HG03520 (cell line): ENCODE measurements around the gene SOWAHB.

ENCODE experiments used
- ATAC-seq: cut with Tn5 transposase; IDR thresholded peaks from one replicate; pipeline ENCODE4 v1.9.1; 2021; ENCODE audit warnings: mild to moderate bottlenecking, moderate library complexity; ENCODE audit not compliant: unreplicated experiment

The SOWAHB gene

GRCh38 chr4:76854858-76855257 is 43.1 kb downstream of the SOWAHB start:
- no peak for ATAC-seq

GRCh38 chr4:76851375-76851774 is 46.6 kb downstream of the SOWAHB start:
- no peak for ATAC-seq

- no peak for ATAC-seq
These were observed 47.9 kb downstream of the SOWAHB start for GRCh38 chr4:76850010-76850441.
